Measurements from ENCODE around the gene CROCC2.

Gene CROCC2

DNA sequence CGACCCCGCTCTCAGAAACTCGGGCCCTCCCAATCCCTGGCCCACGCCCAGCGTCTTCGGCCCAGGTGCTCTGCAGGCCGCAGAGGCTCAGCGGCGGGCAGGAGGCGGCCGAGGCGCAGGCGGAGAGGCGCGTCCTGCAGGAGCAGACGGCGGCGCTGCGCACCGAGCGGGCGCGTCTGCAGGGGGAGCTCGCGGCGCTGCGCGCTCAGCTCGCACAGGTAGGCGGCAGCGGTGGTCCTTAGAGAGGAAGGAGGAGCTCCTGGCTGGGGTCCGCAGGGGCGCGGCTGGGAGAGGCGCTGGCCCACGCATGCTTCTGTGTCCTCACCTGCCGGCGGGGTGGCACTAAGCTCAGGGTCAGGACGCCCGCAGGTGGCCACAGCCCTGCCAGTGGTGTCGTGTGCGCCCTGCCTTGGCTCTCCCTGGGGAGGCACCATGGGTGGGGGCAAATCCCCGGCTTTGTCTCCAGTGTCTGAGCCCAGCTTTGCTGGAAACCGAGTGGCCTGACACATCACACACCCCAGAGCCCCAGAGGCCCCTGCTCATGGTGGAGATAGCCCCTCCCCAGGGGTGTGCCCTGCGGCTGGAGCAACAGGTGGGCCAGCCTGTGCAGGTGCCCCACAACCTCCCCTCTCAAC is 77.3 kb downstream of the CROCC2 start:
- no peak for DNase-seq (ENCODE audit: insufficient read length, low spot score)
- FAIRE-seq: no peak

DNA sequence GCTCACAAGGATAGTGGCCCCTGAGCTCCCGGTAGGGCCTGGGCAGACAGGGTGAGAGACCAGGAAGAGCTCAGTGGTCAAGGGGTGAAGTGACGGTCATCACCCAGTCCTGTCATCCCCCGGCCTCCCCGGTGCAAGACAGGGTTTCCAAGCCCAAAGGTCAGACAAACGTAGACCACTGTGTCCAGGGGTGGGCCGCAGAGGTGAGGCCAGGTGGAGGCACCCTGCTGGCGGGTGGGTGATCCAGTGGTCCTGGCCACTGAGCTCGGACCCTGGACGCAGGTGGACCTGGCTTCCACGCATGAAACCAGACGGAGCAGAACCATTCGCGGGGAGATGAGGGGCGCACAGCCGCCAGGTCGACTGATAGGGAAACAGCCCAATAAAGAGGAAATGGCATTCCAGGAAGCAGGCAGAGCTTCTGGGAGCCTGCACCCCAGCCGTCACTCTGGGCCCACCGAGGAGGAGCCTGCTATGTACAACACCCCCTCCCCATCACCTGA is 77.9 kb downstream of the CROCC2 start:
- no peak for FAIRE-seq
- no peak for DNase-seq (ENCODE audit: insufficient read length, low spot score)

DNA sequence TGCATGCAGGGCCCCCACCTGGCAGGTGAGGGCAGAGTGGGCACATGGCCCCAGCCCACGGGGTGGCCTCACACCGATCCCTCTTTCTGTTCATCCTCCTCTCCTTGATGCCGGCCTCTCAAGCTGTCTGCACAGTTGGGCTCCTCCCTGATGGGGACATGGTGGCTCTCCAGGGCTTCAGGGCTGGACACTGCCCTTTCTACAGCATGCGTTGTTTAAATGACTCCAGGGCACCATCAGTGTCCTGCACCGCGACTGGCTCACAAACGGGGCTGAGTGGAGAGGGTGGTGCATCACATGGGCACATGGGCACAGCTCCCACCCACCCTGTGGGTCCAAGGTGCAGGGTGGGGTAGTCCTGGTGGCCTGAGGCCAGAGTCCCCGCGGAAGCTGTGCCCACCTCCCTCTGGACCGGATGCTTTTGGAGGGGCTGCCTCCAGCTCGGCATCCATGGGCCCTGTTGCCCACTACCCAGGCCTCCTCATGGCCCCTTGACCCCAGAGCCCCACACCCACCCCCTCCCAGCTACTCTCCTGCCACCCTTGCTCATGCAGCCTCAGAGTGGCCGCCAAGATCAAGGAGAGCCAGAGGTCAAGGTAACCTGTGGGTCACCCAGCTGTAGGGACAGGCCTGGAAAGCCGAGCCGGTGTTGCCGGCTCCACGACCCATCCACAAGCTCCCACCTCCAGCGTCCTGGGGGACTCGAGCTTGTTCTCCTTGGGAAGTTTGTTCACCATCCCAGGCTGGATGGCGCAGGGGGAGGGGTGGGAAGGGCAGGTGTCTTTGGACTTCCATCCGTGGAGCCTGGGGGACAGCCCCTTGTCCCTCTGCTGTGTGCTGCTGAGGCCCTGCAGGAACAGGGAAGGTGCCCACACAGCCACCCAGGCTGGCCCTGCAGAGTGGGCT is 80.0 kb downstream of the CROCC2 start:
- FAIRE-seq (no peak), DNase-seq (ENCODE audit: insufficient read length, low spot score) (no peak)

DNA sequence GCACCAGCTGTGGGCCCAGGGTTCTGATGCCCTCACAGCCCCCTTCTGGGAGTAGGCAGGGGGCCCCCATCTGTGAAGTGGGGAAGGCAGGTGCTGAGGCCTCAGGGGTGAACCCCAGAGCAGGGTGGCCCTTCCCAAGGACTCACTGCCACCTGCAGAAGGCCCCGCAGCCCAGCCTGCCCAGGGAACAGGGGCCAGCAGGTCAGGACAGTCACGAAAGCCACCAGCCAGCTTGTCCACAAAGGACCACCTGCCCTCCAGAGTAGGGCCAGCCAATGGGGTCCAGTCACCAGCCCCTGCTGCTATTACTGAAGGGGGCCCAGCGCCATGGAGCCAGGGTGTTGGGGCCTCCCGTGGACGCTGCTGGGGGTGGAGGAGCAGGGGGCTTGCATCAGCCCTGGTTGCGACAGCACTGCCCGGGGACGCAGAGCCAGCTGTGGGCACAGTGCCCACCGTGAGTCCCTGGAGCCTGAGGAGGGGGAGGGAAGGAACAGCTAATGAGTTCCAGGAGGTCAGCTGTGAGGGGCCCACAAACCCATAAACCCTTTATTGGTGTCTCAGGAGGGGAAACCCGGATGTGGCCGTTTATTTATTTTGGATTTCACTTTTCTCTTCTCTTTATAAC is 80.8 kb downstream of the CROCC2 start:
- FAIRE-seq: no peak
- no peak for DNase-seq (ENCODE audit: insufficient read length, low spot score)

DNA sequence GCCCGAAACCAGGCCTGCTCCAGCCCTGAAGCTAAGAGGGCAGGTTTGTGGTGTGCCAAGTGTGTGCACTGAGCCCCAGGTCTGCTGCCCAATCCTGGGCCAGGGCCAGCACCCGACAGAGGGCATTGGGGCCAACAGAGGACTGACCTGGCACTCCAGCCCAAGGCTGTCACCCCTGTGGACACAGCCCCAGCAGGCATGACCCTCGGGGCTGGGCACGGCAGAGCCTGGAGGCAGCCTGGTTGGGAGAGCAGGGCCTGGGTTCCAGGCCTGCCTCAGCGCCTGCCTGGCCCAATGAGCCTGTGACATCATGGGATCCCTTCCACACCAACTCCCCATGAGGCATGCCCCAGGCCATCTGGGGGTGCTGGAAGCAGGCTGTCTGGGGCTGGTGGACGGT is 81.5 kb downstream of the CROCC2 start:
- no peak for DNase-seq (ENCODE audit: insufficient read length, low spot score)
- FAIRE-seq: no peak

DNA sequence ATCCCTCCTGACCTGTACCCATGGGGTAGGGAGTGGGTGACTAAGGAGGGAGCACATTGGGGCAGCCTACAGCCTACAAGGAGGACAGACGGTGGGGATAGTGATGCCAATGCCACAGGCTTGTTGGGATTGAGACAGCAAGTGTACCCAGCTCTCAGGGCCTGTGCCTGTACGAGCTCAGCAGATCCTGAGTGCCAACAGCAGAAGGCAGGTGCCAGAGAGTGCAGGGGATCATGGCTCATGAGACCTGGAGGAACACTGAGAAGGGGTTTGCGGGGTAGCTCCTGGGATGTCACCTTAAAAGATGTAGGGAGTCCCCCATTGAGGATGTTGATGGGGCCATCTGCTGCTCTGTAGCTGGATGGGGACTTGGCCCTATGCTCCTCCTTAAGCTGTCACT is 82.0 kb downstream of the CROCC2 start:
- FAIRE-seq (no peak), DNase-seq (ENCODE audit: insufficient read length, low spot score) (no peak)

DNA sequence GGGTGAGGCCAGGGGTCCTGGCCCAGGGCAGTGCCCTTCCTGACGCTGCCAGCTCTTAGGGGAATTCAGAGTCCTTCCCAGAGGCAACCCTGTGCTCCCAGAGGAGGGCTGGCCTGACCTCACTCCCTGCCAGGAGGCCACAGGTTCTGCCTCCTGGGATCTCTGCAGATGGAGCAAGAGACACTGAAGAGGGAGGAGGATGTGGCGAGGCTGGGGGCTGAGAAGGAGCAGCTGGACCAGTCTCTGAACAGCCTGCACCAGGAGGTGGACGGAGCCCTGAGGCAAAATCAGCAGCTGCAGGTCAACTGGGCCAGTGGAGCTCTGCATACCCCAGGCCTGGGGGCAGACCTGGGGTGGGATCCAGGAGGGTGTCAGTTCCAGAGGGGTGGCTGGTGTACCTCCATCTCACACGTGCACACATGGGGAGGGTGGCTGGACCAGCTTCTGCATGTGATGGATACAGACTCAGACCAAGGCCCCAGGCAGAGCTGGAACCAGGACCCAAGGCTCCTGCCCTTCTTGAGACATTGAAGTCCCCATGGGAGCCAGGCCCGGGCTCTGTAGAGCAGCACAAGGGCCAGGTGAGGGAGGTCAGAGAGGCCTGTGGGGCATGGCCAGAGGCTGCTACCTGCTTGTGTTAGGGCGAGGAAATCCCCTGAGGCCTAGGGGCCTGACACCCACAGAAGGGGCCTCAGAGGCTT is 82.6 kb downstream of the CROCC2 start:
- FAIRE-seq (no peak), DNase-seq (ENCODE audit: insufficient read length, low spot score) (no peak)

DNA sequence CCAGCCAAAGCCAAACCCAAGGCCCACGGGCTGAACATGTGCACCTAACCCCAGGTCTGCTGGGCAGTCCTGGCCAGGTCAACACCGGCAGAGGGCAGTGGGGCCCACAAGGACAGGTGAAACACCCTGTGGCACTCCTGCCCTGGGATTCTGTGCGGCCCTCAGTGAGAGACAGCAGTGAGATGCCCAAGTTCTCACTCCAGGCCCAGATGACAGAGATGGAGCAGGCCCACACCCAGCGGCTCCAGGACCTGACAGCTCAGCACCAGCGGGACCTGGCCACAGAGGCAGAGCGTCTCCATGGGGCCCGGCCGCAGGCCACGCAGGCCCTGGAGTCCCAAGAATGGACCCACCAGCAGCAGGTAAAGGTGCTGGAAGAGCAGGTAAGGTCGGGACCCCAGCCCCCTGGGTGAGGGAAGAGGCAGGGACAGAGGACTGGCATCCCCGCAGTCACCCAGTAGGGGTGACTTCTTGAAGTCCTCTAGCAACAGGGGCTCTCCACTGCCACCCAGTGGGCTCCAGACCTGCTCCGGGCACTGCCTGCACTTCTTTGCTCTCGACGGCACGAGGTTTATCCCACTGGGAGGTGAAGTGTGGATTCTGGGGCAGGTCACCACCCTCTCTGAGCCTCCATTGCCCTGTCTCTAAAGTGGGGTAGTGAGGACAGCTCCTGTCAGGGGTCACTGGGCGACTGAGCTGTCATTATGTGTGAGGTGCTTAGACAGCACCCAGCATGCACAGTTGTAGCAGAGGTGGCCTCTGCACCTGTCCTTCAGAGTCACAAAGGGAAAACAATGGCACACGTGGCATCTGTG is 83.5 kb downstream of the CROCC2 start:
- FAIRE-seq: no peak
- no peak for DNase-seq (ENCODE audit: insufficient read length, low spot score)

DNA sequence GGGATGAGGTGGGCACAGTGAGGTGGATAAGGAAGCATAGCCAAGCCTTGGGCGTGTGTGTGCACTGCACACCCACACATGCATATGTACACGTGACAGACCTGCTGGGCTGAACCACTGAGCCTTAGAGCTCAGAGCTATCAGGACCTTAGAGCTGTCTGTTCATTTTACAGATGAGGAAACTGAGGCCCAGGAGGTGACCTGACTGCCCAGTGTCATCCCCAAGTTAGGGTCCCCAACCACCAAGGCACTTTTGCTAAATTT is 84.1 kb downstream of the CROCC2 start:
- FAIRE-seq (no peak), DNase-seq (ENCODE audit: insufficient read length, low spot score) (no peak)

DNA sequence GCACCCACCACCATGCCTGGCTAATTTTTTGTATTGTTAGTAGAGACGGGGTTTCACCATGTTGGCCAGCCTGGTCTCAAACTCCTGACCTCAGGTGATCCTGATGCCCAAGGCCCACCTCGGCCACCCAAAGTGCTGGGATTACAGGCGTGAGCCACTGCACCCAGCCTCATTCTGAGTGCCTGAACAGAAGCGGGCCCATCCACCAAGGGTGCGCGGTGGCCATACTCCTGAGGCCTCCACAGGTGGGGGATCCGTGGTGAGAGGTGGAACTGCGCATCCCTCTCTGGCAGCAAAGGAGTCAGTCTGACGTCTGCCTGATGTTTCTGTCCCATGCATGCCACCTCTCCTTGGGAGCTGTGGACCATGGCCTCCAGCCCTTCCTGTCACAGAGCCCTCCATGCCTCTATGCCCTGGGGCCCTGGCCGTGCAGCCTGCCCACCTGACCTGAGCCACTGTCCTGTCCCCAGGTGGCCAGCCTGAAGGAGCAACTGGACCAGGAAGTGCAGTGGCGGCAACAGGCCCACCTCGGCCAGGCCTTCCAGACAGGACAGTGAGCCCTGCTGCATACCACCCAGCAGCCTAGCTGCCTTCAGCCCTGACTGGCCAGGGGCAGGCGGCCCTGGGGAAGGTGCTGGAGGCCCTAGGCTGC is 84.7 kb downstream of the CROCC2 start:
- FAIRE-seq (no peak), DNase-seq (ENCODE audit: insufficient read length, low spot score) (no peak)

DNA sequence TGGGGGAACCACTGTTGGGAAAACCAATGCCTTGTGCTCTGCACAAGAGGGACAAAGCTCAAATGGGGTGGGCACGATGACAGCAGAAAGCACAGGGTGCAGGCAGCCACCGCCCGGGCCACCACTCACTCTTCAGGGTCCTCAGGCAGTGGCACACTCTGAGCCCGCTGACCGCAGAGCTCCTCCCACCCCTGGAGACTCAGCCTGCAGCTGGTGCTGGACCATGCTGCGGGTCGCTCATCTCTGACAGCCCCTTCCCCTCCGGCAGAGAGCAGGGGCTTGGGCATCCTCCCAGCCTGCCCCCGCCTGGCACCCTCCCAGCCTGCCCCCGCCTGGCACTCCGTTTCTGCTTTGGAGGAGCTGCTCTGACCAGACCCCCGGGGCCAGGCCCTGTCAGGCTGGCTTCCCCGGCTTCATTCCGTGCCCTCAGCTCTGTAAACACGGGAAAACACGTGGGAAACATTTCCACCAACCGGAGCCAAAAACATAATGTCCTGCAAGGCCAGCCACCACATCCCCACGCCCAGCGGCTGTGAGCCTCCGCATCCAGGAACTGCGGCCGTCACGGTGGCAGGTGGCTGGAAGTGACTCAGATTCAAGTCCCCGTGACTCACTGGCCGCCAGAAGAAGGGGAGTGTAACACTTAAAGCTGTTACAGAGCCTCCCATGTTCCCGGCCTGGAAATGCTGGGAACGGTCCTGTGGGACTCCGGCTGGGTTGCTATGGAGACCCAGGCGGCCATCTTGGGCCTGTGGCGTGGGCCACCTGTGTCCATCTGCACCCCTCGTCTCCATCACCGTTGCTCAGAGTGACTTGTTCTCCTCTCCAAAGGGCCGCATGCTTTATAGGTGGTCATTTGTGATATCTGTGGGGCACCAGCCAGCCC is 85.5 kb downstream of the CROCC2 start:
- FAIRE-seq (no peak), DNase-seq (ENCODE audit: insufficient read length, low spot score) (no peak)

DNA sequence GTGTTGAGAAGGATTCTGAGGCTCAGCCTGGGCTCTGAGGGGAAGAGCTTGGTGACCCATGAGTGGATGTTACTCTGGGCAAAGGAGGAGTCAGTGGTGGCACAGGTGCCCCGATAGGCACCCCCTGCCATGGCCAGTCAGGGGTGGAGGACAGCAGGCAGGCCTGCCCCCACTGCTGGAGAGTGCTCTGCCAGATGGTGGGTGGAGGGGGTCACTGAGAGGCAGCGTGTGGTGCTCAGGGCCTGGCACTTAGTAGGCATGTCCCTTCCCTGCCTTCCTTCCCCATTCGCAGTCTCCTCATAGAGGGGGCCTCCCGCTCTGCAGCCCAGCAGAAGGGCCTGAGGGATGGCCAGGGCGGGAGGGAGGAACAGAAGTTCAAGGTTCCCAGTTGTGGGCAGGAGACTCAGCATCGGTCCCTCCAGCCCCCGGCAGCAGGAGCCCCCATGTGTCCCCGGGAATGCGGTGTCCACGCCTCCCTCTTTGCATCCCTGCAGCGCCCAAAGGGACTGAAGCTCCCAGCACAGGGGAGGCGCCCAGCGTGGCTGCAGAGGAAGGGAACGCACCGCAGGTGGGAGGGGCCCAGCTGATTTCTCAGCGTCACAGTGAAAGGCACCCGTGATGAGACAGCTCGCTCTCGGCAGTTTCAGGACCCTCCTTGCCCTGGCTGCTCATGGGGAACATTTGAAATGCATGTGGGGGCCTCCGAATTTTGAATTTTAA is 86.6 kb downstream of the CROCC2 start:
- FAIRE-seq (no peak), DNase-seq (ENCODE audit: insufficient read length, low spot score) (no peak)

DNA sequence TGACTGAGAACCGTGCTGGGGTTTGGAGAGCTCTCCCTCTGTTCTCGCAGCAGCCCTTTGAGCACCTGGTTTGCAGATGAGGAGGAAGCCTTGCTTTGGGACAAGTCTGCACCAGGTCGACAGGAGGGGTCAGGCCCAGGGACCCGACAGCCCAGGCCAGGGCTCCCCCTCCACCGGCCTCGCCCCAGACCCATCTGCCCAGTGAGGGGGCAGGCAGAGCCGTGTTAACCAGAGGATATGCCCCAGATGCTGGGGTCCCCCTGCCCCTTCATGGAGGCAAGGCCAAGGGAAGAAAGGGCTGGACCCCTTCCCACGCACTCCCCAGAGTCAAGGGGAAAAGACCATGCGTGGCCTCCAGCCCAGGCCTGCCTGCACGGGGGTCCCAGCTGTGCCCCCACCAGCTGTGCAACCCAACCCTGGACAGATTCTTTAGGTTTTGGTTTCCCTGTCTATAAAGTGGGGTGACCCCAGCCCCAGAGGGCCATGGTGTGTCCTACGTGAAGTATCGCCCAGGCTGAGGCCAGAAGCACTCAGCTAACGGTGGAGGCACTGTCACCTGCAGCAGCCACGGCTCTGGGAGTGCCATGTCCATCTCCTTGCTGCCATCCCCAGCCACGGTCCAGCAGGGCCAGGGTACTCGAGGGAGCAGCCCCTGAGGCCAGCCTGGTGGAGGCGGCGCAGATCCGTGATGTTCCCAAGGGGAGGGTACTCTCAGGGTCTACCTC is 87.5 kb downstream of the CROCC2 start:
- FAIRE-seq: no peak

DNA sequence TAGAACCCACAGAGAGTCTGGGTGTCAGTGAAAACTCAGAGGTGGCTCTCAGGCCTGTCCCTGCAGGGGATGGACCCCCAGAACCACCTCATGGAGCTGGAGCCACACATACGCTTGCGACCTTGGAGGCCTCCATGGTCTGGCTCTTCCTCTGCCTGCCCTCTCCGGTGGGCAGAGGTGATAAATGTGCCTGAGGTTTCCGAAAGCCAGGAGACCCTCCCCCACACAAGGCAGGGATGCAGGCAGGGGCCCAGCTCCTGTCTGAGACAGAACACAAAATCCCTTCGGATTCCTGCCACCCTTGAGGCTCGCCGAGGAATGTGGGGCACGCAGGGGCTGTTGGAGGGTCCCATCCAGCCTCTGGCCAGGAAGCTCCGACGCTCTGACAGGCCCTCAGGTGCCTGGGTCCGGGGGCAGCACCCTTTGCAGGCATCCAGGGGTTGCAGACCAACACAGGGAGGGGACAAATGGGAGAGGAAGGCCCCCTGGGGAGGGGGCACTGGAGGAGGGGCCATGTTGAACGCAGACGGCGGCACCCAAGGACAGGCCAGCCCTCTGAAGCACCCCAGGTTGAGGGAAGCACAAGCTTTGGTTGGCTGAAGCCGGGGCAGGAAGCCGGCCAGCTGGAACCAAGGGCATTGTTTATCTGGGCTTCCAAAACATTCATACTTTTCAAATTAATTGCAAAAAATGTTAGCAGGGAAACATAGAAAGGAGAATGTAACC is 88.2 kb downstream of the CROCC2 start:
- DNase-seq (ENCODE audit: insufficient read length, low spot score) (no peak), FAIRE-seq (no peak)

More for the DNA sequence above, 87.5 kb downstream of the CROCC2 start:
- DNase-seq (ENCODE audit: insufficient read length, low spot score): no peak

DNA sequence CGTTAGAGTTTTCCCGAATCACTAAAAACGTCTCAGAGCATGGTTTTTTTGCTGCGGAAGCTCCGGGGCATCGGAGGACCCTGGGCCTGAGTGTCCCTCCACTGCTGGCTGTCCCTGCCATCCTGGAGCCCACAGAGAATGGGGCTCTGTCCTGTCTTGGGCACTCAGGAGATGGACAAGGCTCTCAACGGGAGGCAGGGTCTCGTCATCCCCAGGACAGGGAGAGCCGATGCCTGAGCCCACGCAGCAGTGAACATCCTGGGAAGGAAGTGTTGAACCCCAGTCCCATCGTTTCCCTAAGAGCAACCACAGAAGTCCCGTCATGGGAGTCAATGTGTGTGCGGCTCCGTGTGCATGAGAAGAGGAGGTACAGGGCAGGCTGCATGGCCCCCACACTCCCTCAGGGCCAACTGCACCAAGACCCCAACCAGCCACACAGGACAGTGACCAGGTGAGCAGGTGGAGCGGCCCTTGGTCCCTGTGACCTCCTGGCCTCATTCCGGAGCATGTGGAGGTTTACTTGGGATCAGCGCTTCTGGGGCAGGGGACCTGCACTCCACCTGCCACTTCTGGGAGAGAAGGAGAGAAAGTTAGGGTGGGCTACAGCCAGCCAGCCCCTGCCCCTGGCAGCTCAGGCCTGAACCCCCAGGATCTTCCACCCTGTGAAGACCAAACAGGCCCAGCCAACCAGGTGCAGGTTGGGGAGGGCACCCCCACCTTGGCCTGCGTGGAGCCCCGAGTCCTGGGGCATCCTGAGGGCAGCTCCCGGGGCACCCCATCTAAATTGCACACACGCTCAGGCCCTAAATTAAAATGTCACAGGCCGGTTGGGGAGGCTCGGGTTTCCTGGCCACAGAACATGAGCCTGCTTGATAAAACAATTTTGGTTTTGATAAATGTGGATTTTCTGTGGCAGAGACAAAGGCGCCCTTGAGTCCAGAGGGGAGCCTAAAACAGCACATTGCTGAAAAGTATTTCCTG is 89.2 kb downstream of the CROCC2 start:
- FAIRE-seq (no peak), DNase-seq (ENCODE audit: insufficient read length, low spot score) (no peak)

All from GM19239 (cell line).